ENCODE data around the gene BCORL1. TPM values are rescaled to one million over a fixed set of nuclear protein-coding genes. Genes with fewer than 3 reads are reported as not detected.

The BCORL1 gene
- total and polyA plus RNA-seq, 2 of the 8 experiments (the other 6 are each of a cell fraction or from before 2014, with no cell fraction given), result 1.4 to 6.2 TPM

GRCh38 chrX:130081421-130082045 is 99.1 kb downstream of the BCORL1 start:
- Histone ChIP-seq H3K27me3 (replicated peaks in 1 of 4; ENCODE audit: control insufficient read depth in 3 of 4, extremely low read depth in 1 of 4, insufficient read depth in 3 of 4, low read length in 3 of 4) (no peaks in the 10 kb centered on the region), H3K27ac (ENCODE audit: low read depth, low read length) (no peak overlapping the region), H3K56ac (replicated peaks; ENCODE audit: insufficient read length, low read depth, low read length) (no peak overlapping the region), H4K20me1 (replicated peaks in 1 of 2; ENCODE audit: control insufficient read depth in 1 of 2, insufficient read depth in 2 of 2, low read length in 2 of 2) (no peaks in the 10 kb centered on the region), H2BK20ac (ENCODE audit: low read length) (no peak overlapping the region), H3K9me3 (ENCODE audit: insufficient read depth in 2 of 2, low read depth in 1 of 2, low read length in 1 of 2) (no peaks in the 10 kb centered on the region), H3K79me1 (ENCODE audit: low read depth, low read length) (no peaks in the 10 kb centered on the region), H3K4me1 (replicated peaks in 1 of 4; ENCODE audit: control insufficient read depth in 3 of 4, insufficient read depth in 4 of 4, low read length in 3 of 4) (peaks cover 0 to 22% (median 5%) of the 10 kb centered on the region in 4 experiments; a peak in 5 of 7 replicates), H3K4me2 (ENCODE audit: insufficient read depth in 1 of 2, low read depth in 2 of 2, low read length in 2 of 2) (no peak overlapping the region), H2BK120ac (replicated peaks; ENCODE audit: low read depth, low read length) (no peak overlapping the region), H3K14ac (ENCODE audit: insufficient read length) (no peak overlapping the region), H2AFZ (ENCODE audit: low read length) (no peak overlapping the region), H4K91ac (replicated peaks; ENCODE audit: insufficient read length, low read length) (no peak overlapping the region), H2BK15ac (ENCODE audit: low read length) (no peak overlapping the region), H3K4me3 (ENCODE audit: extremely low read depth in 1 of 4, insufficient read depth in 2 of 4, low read depth in 3 of 4, low read length in 4 of 4) (no peak overlapping the region), H3K18ac (ENCODE audit: extremely low read depth, low read length) (no peak overlapping the region), H3K36me3 (ENCODE audit: control insufficient read depth in 2 of 4, insufficient read depth in 4 of 4, low read length in 3 of 4) (no peaks in the 10 kb centered on the region), H4K8ac (ENCODE audit: extremely low read depth, insufficient read depth, low read length) (no peak overlapping the region), H3K23ac (ENCODE audit: insufficient read length) (no peak overlapping the region), H4K5ac (ENCODE audit: insufficient read length, low read depth, low read length) (no peak overlapping the region), H2BK5ac (ENCODE audit: low read depth, low read length) (no peak overlapping the region), H2BK12ac (ENCODE audit: low read depth, low read length) (no peak overlapping the region), H3K4ac (replicated peaks; ENCODE audit: insufficient read length, low read depth, low read length) (no peak overlapping the region), H2AK5ac (ENCODE audit: low read depth, low read length) (no peak overlapping the region), H3K9ac (replicated peaks in 1 of 4; ENCODE audit: extremely low read depth in 1 of 4, low read depth in 3 of 4, low read length in 3 of 4) (no peak overlapping the region), H3K23me2 (ENCODE audit: low read depth, low read length) (no peaks in the 10 kb centered on the region), H3K79me2 (ENCODE audit: control insufficient read depth in 1 of 2, insufficient read depth in 2 of 2, low read length in 2 of 2) (no peaks in the 10 kb centered on the region)
- ChIA-PET POLR2A (ENCODE audit: partially characterized antibody) (interaction anchor here (0.7 to 1.1 kb wide), 3 partner anchors 18 to 41 kb away, joined by 3 read pairs; no protein-coding TSS in a partner anchor), CTCF (ENCODE audit: partially characterized antibody) (interaction anchor here (0.7 to 4.1 kb wide), 15 partner anchors 12 to 480 kb away, joined by 3 to 36 read pairs (median 4); partner anchors contain the start of genes ELF4 and RAB33A)
- TF ChIP-seq YY1 (IDR thresholded peaks at IDR 0.05; ENCODE audit: low read depth, low read length), result no peak
- TF ChIP-seq SP4 (IDR thresholded peaks at IDR 0.05; ENCODE audit: low read length), result no peak
- TF ChIP-seq, protein P1, sequence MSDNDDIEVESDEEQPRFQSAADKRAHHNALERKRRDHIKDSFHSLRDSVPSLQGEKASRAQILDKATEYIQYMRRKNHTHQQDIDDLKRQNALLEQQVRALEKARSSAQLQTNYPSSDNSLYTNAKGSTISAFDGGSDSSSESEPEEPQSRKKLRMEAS (IDR thresholded peaks at IDR 0.05), result no peak
- TF ChIP-seq CEBPB (IDR thresholded peaks at IDR 0.05; ENCODE audit: low read depth, low read length), result no peak
- TF ChIP-seq SP2 (IDR thresholded peaks at IDR 0.05; ENCODE audit: low read length), result no peak
- TF ChIP-seq ATF2 (IDR thresholded peaks at IDR 0.05; ENCODE audit: low read length), result no peak
- TF ChIP-seq TBP (IDR thresholded peaks at IDR 0.05; ENCODE audit: low read depth, low read length), result no peak
- TF ChIP-seq CHD1 (IDR thresholded peaks at IDR 0.05; ENCODE audit: low read depth, low read length), result no peak
- no peak for TF ChIP-seq HDAC2 (IDR thresholded peaks at IDR 0.05; ENCODE audit: borderline replicate concordance in 1 of 2, low read depth in 2 of 2, low read length in 2 of 2)
- DNase-seq (ENCODE audit: low read depth in 1 of 2, low spot score in 2 of 2) (no peak), FAIRE-seq (no peak)
- WGBS, 2 experiments (ENCODE audit: extremely low coverage in 1 of 2, insufficient coverage in 1 of 2, insufficient read length in 1 of 2, insufficient replicate concordance in 2 of 2, low coverage in 1 of 2, low lambda C conversion rate in 2 of 2, missing lambda C conversion rate in 1 of 2), result 82% methylated on average over 4 of the region's 12 CpGs; no CpG with 5 or more reads in 1 of the 2 experiments
